K562 (cell line): ENCODE results near the gene NES. TPM values are rescaled to one million over a fixed set of nuclear protein-coding genes. Genes with fewer than 3 reads are reported as not detected.

Experiments
- ATF1 ChIP-seq, 2 experiments: fragments of 450-650 bp in 1 of 2; IDR thresholded peaks; 2 replicates each; pipeline ENCODE4 v1.6.1; 2016; ENCODE audit warnings: missing compliant biosample characterization in 1 of 2, missing genetic modification characterization in 1 of 2
- CC2D1A ChIP-seq: fragments of 450-650 bp; IDR thresholded peaks from 2 replicates; pipeline ENCODE4 v1.6.1; 2017; ENCODE audit warnings: mild to moderate bottlenecking
- CTBP1 ChIP-seq: fragments of 450-650 bp; IDR thresholded peaks from 2 replicates; pipeline ENCODE4 v1.6.1; 2016; ENCODE audit warnings: borderline replicate concordance
- DMBX1 ChIP-seq: fragments of 250-450 bp; sonication (Bioruptor Pico); IDR thresholded peaks from 2 replicates; pipeline ENCODE4 v1.8.0; 2022; ENCODE audit warnings: inconsistent platforms, mild to moderate bottlenecking, moderate library complexity, borderline replicate concordance
- ELF4 ChIP-seq: fragments of 450-650 bp; formaldehyde crosslinking; IDR thresholded peaks from 2 replicates; pipeline ENCODE4 v1.4.0; 2022; ENCODE audit warnings: missing genetic modification characterization
- SETDB1 ChIP-seq: IDR thresholded peaks from one replicate; pipeline ENCODE4 v1.6.1; 2012; ENCODE audit warnings: low read length, control low read depth, inconsistent platforms
- SRF ChIP-seq, 2 experiments: fragments of 250-450, 450-650 bp in 1 of 2; sonication (Bioruptor Pico) in 1 of 2; sonication (generic) in 1 of 2; formaldehyde crosslinking; IDR thresholded peaks; 2 replicates each; pipeline versions ENCODE4 v1.5.0 to v1.5.1; 2020 to 2022; ENCODE audit warnings: mild to moderate bottlenecking in 1 of 2, missing genetic modification reagents in 1 of 2
- SRSF1 ChIP-seq: fragments of 200-400 bp; formaldehyde crosslinking; IDR thresholded peaks from 2 replicates; pipeline ENCODE4 v1.6.1; 2017; ENCODE audit warnings: mild to moderate bottlenecking, low read depth, low read length, moderate library complexity
- TCF3 ChIP-seq: sonication (generic); formaldehyde crosslinking; IDR thresholded peaks from 2 replicates; pipeline ENCODE4 v1.4.0; 2020; ENCODE audit warnings: mild to moderate bottlenecking, missing genetic modification reagents
- ZNF318 ChIP-seq, 2 experiments: fragments of 450-650 bp; IDR thresholded peaks; 2 replicates each; pipeline ENCODE4 v1.6.1; 2016; ENCODE audit warnings: mild to moderate bottlenecking in 2 of 2, borderline replicate concordance in 1 of 2, low read depth in 1 of 2, moderate library complexity in 1 of 2
- ZNF445 ChIP-seq: fragments of 250-450 bp; sonication (Bioruptor Pico); IDR thresholded peaks from 2 replicates; pipeline ENCODE4 v1.4.0; 2020; ENCODE audit warnings: low read depth, mild to moderate bottlenecking, moderate library complexity
- polyA plus RNA-seq, 8 experiments: library from polyadenylated mRNA; depleted of rRNA in 4 of 8; stranded (reverse) in 5 of 8; unstranded in 3 of 8; fragments of >200 nt; fragmentation: Nextera tagmentation in 2 of 8; fragmentation: Illumina TruSeq in 1 of 8; extraction: Ambion mirVana in 2 of 8; extraction: Trizol in 1 of 8; gene quantifications; 2 replicates each; pipeline versions ENCODE4 v1.2.1 to v1.2.3, GENCODE V29; 2011 to 2014; ENCODE audit warnings: inconsistent platforms in 1 of 8, missing spikeins in 1 of 8
- total RNA-seq, 7 experiments: library from RNA; depleted of rRNA in 6 of 7; stranded (reverse); fragments of >200 nt in 6 of 7; fragmentation: Illumina TruSeq in 2 of 7; extraction: Trizol in 2 of 7; gene quantifications; 2 replicates each; pipeline versions ENCODE4 v1.2.1 to v1.2.3, GENCODE V29; 2011 to 2021; ENCODE audit warnings: low replicate concordance in 1 of 7
- TF ChIP-seq, protein P1 (sequence below): IDR thresholded peaks from 2 replicates; pipeline ENCODE4 v1.6.1; 2011; ENCODE audit warnings: borderline replicate concordance, low read depth, mild to moderate bottlenecking, moderate library complexity, low read length; ENCODE audit not compliant: insufficient read depth, poor library complexity, severe bottlenecking
- TF ChIP-seq, protein P2 (sequence below): fragments of 450-650 bp; IDR thresholded peaks from 2 replicates; pipeline ENCODE4 v1.7.1; 2018; ENCODE audit warnings: mild to moderate bottlenecking, low read depth; ENCODE audit not compliant: partially characterized antibody

Gene NES
- total and polyA plus RNA-seq, 9 of the 15 experiments (the other 6 are each of a cell fraction or from before 2014, with no cell fraction given), result 0.10 to 8.6 (median 4.2) TPM

- TF ChIP-seq SRF (CRISPR knock-in tag; IDR thresholded peaks at IDR 0.05), result peak in 1 of 2 experiments; percentile 12; a peak in 1 of 4 replicates
- TF ChIP-seq SETDB1, result no peak
- TF ChIP-seq, protein P1, sequence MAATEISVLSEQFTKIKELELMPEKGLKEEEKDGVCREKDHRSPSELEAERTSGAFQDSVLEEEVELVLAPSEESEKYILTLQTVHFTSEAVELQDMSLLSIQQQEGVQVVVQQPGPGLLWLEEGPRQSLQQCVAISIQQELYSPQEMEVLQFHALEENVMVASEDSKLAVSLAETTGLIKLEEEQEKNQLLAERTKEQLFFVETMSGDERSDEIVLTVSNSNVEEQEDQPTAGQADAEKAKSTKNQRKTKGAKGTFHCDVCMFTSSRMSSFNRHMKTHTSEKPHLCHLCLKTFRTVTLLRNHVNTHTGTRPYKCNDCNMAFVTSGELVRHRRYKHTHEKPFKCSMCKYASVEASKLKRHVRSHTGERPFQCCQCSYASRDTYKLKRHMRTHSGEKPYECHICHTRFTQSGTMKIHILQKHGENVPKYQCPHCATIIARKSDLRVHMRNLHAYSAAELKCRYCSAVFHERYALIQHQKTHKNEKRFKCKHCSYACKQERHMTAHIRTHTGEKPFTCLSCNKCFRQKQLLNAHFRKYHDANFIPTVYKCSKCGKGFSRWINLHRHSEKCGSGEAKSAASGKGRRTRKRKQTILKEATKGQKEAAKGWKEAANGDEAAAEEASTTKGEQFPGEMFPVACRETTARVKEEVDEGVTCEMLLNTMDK, result peak; percentile 99
- TF ChIP-seq ELF4, result peak; percentile 83
- TF ChIP-seq DMBX1 (CRISPR knock-in tag), result peak; percentile 45; the same call in 1 of the 2 replicates
- TF ChIP-seq TCF3 (CRISPR knock-in tag), result peak; percentile 32
- TF ChIP-seq, protein P2, sequence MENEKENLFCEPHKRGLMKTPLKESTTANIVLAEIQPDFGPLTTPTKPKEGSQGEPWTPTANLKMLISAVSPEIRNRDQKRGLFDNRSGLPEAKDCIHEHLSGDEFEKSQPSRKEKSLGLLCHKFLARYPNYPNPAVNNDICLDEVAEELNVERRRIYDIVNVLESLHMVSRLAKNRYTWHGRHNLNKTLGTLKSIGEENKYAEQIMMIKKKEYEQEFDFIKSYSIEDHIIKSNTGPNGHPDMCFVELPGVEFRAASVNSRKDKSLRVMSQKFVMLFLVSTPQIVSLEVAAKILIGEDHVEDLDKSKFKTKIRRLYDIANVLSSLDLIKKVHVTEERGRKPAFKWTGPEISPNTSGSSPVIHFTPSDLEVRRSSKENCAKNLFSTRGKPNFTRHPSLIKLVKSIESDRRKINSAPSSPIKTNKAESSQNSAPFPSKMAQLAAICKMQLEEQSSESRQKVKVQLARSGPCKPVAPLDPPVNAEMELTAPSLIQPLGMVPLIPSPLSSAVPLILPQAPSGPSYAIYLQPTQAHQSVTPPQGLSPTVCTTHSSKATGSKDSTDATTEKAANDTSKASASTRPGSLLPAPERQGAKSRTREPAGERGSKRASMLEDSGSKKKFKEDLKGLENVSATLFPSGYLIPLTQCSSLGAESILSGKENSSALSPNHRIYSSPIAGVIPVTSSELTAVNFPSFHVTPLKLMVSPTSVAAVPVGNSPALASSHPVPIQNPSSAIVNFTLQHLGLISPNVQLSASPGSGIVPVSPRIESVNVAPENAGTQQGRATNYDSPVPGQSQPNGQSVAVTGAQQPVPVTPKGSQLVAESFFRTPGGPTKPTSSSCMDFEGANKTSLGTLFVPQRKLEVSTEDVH, result peak; percentile 67
- peak; percentile 64; the same call in 1 of the 2 replicates for TF ChIP-seq CTBP1
- TF ChIP-seq ZNF318 (IDR thresholded peaks at IDR 0.05; ENCODE audit: borderline replicate concordance in 1 of 2, low read depth in 1 of 2), result peak in 1 of 2 experiments; percentile 91; a peak in 2 of 4 replicates
- no peak for TF ChIP-seq ATF1 (CRISPR knock-in tag; IDR thresholded peaks at IDR 0.05)
- peak; percentile 85 for TF ChIP-seq ATF1 (tag; IDR thresholded peaks at IDR 0.05)
- TF ChIP-seq CC2D1A, result no peak
- TF ChIP-seq SRSF1, result no peak
- TF ChIP-seq ZNF445 (CRISPR knock-in tag), result no peak
Observed at GRCh38 chr1:156659988-156660751, 17.0 kb downstream of the NES start (continued).
